Measurements from ENCODE around the gene LCN1.

LCN1 gene

DNA sequence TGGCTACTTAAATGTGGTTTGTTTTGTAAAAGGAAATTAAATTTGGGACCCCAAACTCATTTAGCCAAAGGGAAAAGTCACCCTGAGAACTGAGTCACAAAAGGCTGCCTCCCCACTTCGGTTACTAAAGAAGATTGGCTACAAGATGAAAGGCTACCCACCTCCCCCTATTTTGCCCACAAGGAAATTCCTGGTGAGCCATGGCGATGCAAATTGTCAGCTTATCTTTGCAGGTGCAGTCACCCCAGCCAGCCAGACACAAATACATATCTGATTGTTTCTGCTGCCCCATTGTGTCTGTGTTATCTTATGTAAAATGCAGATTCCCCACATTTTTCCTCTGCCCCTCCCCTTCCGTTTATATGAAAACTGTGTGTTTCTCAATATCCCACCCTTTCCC, 49.2 kb downstream of the LCN1 start:
- DNase-seq (ENCODE audit: low spot score): no peak

DNA sequence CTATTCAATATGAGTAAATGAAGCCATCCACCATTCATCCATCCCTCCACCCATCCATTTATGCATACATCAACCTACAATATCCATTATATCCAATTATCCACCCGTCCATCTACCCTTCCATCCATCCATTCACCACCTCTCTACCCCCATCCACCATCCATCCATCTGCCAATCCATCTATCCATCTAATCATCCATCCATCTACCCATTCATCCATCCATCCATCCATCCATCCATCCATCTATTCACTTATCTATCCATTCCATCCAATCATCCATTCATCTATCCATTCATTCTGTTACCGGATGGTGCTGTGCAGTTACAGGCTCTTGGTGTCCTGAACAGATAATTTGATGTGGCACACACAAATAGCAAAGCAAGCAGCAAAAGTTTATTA, 51.0 kb downstream of the LCN1 start:
- DNase-seq (ENCODE audit: low spot score): no peak

DNA sequence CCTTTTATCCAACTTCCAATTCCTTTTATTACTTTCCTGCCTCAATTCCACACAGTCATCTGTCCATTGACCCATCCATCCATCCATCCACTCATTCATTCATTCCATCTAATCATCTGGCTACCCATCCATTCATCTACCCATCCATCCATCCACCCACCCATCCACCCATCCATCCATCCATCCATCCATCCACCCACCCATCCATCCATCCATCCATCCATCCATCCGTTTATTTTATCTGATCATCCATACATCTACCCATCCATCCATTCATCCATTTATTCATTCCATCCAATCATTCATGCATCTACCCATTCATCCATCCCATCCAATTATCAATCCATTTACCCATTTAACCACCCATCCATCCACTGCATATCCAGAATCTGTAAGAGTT, 51.9 kb downstream of the LCN1 start:
- DNase-seq (ENCODE audit: low spot score): no peak

DNA sequence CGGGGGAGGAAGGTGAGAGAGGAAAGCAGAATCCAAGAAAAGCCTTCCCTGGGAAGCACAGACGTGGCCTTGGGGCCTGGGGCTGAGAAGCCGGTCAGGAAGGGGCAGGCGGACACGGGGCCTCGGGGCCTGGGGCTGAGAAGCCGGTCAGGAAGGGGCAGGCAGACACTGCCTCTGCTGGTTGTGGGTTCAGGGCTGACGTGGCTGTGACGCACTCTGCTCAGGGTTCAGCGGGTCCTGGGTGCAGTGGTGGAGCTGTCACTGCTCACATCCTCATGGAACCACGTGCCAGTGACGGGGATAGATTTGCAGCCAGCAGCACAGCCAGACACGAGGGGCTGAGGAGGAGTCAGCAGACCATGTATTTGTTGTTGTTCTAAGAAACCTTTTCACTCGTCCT, 53.1 kb downstream of the LCN1 start:
- no peak for DNase-seq (ENCODE audit: low spot score)

DNA sequence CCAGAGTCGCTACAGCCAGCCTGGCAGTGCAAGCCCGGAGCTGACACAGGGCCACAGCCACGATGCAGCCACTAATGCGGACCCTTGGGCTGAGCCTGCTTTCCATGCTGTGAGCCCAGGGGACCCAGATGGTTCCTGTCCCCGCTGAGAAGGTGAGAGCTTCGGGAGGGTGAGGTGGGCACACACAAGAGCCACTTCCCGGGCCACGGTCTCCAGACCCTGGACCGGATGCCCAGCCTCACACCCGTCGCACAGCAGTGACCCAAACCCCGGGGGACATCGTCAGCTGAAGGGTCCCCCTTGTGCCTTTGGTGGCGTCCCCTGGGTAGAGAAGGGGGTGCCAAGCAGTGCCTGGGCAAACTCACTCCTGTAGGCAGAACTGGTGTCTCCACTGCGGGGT, 53.7 kb downstream of the LCN1 start:
- DNase-seq (ENCODE audit: low spot score): no peak

All from cerebellar cortex (tissue), 1 donor.